Measurements from ENCODE around the gene AP5M1. TPM values are rescaled to one million over a fixed set of nuclear protein-coding genes. Genes with fewer than 3 reads are reported as not detected.

The AP5M1 gene
- total and polyA plus RNA-seq, 2 of the 13 experiments (the other 11 are each of a cell fraction or from before 2014, with no cell fraction given), result 14.8 to 35.0 TPM

- TF ChIP-seq SIN3B (IDR thresholded peaks at IDR 0.05; ENCODE audit: low read length) (peak; percentile 40; the same call in 1 of the 2 replicates), ZNF350 (CRISPR knock-in tag; IDR thresholded peaks at IDR 0.05; ENCODE audit: borderline replicate concordance, low read depth) (peak; percentile 87; the same call in 1 of the 2 replicates), JUN (CRISPR knock-in tag; IDR thresholded peaks at IDR 0.05) (no peak), ZNF879 (CRISPR knock-in tag; IDR thresholded peaks at IDR 0.05) (no peak), SNRNP70 (IDR thresholded peaks at IDR 0.05; ENCODE audit: low read depth, low read length) (no peak), ZBTB1 (CRISPR knock-in tag; IDR thresholded peaks at IDR 0.05; ENCODE audit: borderline replicate concordance) (no peak), ZSCAN21 (CRISPR knock-in tag; IDR thresholded peaks at IDR 0.05; ENCODE audit: borderline replicate concordance) (peak; percentile 71), CCDC6 (CRISPR knock-in tag; IDR thresholded peaks at IDR 0.05) (peak; percentile 87), RBM22 (optimal IDR thresholded peaks at IDR 0.05; ENCODE audit: low read length) (no peak), ZNF143 (CRISPR knock-in tag; IDR thresholded peaks at IDR 0.05) (peak; percentile 83), ERF (CRISPR knock-in tag; IDR thresholded peaks at IDR 0.05) (0 out of 2 replicates have a peak, but pooled peaks have one; percentile 46), BORCS8-MEF2B (CRISPR knock-in tag; IDR thresholded peaks at IDR 0.05) (no peak; the same call in 1 of the 2 replicates), ZNF282 (IDR thresholded peaks at IDR 0.05; ENCODE audit: partially characterized antibody) (no peak), HMGA1 (CRISPR knock-in tag; conservative IDR thresholded peaks at IDR 0.05) (no peak), MLLT10 (CRISPR knock-in tag; IDR thresholded peaks at IDR 0.05) (no peak), HBP1 (CRISPR knock-in tag; IDR thresholded peaks at IDR 0.05; ENCODE audit: low read depth) (peak; percentile 84), ESRRA (CRISPR knock-in tag; IDR thresholded peaks at IDR 0.05; ENCODE audit: low read depth) (0 out of 2 replicates have a peak, but pooled peaks have one; percentile 38), ATF7 (IDR thresholded peaks at IDR 0.05) (no peak), ATF7 (CRISPR knock-in tag; IDR thresholded peaks at IDR 0.05) (peak; percentile 79; the same call in 1 of the 2 replicates), ZNF766 (CRISPR knock-in tag; IDR thresholded peaks at IDR 0.05; ENCODE audit: borderline replicate concordance) (0 out of 2 replicates have a peak, but pooled peaks have one; percentile 25)
- TF ChIP-seq, protein P1, sequence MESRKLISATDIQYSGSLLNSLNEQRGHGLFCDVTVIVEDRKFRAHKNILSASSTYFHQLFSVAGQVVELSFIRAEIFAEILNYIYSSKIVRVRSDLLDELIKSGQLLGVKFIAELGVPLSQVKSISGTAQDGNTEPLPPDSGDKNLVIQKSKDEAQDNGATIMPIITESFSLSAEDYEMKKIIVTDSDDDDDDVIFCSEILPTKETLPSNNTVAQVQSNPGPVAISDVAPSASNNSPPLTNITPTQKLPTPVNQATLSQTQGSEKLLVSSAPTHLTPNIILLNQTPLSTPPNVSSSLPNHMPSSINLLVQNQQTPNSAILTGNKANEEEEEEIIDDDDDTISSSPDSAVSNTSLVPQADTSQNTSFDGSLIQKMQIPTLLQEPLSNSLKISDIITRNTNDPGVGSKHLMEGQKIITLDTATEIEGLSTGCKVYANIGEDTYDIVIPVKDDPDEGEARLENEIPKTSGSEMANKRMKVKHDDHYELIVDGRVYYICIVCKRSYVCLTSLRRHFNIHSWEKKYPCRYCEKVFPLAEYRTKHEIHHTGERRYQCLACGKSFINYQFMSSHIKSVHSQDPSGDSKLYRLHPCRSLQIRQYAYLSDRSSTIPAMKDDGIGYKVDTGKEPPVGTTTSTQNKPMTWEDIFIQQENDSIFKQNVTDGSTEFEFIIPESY (CRISPR knock-in tag; IDR thresholded peaks at IDR 0.05), result no peak
- TF ChIP-seq, protein P2, sequence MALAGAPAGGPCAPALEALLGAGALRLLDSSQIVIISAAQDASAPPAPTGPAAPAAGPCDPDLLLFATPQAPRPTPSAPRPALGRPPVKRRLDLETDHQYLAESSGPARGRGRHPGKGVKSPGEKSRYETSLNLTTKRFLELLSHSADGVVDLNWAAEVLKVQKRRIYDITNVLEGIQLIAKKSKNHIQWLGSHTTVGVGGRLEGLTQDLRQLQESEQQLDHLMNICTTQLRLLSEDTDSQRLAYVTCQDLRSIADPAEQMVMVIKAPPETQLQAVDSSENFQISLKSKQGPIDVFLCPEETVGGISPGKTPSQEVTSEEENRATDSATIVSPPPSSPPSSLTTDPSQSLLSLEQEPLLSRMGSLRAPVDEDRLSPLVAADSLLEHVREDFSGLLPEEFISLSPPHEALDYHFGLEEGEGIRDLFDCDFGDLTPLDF (CRISPR knock-in tag; IDR thresholded peaks at IDR 0.05), result peak; percentile 93
- TF ChIP-seq, protein P3, sequence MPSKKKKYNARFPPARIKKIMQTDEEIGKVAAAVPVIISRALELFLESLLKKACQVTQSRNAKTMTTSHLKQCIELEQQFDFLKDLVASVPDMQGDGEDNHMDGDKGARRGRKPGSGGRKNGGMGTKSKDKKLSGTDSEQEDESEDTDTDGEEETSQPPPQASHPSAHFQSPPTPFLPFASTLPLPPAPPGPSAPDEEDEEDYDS (CRISPR knock-in tag; IDR thresholded peaks at IDR 0.05), result peak; percentile 58
- TF ChIP-seq, protein P4, sequence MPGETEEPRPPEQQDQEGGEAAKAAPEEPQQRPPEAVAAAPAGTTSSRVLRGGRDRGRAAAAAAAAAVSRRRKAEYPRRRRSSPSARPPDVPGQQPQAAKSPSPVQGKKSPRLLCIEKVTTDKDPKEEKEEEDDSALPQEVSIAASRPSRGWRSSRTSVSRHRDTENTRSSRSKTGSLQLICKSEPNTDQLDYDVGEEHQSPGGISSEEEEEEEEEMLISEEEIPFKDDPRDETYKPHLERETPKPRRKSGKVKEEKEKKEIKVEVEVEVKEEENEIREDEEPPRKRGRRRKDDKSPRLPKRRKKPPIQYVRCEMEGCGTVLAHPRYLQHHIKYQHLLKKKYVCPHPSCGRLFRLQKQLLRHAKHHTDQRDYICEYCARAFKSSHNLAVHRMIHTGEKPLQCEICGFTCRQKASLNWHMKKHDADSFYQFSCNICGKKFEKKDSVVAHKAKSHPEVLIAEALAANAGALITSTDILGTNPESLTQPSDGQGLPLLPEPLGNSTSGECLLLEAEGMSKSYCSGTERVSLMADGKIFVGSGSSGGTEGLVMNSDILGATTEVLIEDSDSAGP (CRISPR knock-in tag; IDR thresholded peaks at IDR 0.05; ENCODE audit: borderline replicate concordance), result peak; percentile 95; the same call in 1 of the 2 replicates
These were observed at the start of gene AP5M1, which contains the start of gene EXOC5 (continued) for GRCh38 chr14:57268161-57269069.
